GM10248 (cell line): Measurements from ENCODE around the gene ARRB2.

Source experiments
- CTCF ChIA-PET: fragments of 300-600 bp; sonication (Branson Sonifier 250); formaldehyde crosslinking; extraction: SDS; loops from one replicate; lab custom pipeline; 2021; ENCODE audit warnings: antibody characterized with exemption; lab: Yijun Ruan, JAX
- POLR2A ChIA-PET: fragments of 350-650 bp; sonication (Branson Sonifier 250); formaldehyde crosslinking; extraction: SDS; loops from one replicate; lab custom pipeline; 2020; ENCODE audit warnings: antibody characterized with exemption; lab: Yijun Ruan, JAX
- DNase-seq: peaks from one replicate; pipeline ENCODE4 v3.0.0; 2012; ENCODE audit errors: extremely low spot score
- CTCF ChIP-seq: IDR thresholded peaks from 2 replicates; pipeline ENCODE4 v1.5.1; 2012; ENCODE audit warnings: mild to moderate bottlenecking, low read depth; ENCODE audit errors: extremely low read depth, missing control alignments, control extremely low read depth

The ARRB2 gene

GRCh38 chr17:4734857-4735475 is 24.5 kb downstream of the ARRB2 start:
- TF ChIP-seq CTCF = no peak
- DNase-seq = no peak
- POLR2A ChIA-PET = no interaction called here
- CTCF ChIA-PET = interaction anchor here (1.3 kb wide), 1 partner anchor 55 kb away, joined by 3 read pairs; no protein-coding TSS in a partner anchor

DNA sequence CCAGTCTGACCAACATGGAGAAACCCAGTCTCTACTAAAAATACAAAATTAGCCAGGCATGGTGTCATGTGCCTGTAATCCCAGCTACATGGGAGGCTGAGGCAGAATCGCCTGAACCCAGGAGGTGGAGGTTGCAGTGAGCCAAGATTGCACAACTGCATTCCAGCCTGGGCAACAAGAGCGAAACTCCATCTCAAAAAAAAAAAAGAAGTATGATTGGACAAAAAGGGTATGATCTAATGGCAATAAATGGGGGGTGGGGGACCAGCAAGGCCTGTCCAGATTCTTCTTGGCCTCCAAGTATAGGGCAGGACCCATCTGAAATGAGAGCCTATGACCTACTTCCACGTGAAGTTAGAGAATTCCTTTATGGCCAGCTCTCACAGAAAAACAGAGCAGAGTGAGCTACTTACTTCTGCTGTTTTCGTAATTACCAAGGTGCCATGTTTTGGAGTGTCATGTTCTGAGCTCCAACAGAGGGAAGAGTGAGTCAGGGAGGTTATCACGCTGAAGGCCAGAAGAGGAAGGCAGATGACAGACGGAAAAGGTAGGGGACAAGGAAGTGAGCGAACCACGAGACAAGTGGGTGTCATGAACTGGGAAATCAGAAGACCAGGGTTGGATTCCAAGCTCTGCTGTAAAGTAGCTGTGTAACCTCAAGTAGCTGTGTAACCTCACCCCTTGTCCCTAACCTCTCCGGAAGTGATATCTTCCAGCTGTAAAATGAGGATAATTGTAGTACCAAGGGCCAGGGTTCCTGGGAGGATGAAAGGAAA is 25.6 kb downstream of the ARRB2 start:
- ChIA-PET POLR2A (no interaction called here), CTCF (interaction anchor here (1.1 to 1.5 kb wide), 3 partner anchors 10 to 326 kb away, joined by 3 to 5 read pairs (median 3); no protein-coding TSS in a partner anchor)
- no peak for DNase-seq

DNA sequence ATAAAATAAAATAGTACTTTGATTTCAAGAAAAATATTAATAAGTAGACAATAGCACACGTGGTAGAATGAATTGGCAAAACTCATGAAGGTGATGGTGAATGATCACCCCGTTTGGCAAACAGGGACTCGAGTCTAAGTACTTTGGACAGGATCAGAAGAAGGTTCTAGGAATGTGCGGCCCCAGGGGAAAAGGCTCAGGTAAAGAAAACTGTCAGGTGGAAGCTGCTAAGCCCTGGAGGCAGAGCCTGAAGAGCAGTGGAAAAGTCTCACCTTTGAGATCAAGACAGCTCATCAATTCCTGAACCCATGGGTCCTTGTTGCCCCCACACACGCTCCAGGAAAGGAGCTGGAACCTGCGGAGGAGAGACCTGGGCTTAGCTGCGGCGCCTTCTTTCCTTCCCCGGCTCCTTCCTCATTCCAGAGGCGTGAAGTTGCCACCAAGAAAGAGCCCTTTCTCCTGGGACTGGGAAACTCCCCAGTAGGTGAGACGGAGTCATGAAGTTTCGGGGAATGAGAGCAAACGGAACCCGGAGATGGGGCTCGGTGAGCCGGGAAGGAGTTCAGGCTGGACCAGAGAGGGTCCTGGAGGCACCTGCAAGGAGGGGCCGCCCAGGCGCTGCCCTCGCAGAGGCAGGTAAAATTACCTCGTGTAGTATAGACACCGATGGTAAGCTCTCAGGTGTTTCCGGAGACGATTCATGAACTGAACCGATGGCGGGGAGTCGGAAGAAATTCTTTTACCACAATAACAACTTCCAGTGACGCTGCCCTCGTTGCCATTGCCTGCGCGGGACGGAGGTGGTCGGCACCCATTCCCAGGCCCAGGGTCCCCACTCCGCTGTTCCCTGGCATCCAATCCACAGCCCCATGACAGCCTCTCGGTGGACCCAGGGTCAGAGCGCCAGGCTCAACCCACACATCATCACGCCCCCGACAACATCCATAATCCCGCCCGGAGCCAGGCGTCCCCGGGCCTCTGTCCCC is 28.0 kb downstream of the ARRB2 start:
- no peak for DNase-seq
- ChIA-PET POLR2A (no interaction called here), CTCF (interaction anchor here (1.2 kb wide), 2 partner anchors 52 kb away, joined by 3 to 4 read pairs; no protein-coding TSS in a partner anchor)
- no peak for TF ChIP-seq CTCF

More for the DNA sequence above, 25.6 kb downstream of the ARRB2 start:
- TF ChIP-seq CTCF = no peak

- peak; percentile 87 for DNase-seq
- ChIA-PET CTCF (interaction anchor here (1.2 kb wide), 1 partner anchor 51 kb away, joined by 4 read pairs; no protein-coding TSS in a partner anchor), POLR2A (no interaction called here)
- no peak for TF ChIP-seq CTCF
Observed at GRCh38 chr17:4739122-4740024, 28.9 kb downstream of the ARRB2 start, which contains the start of the genes CXCL16 and ZMYND15. CXCL16 (minus strand) TSS chr17:4739928; CDS start chr17:4739339, 589 bp downstream. ZMYND15 (plus strand) TSS chr17:4739833; CDS start chr17:4740549, 716 bp downstream.

DNA sequence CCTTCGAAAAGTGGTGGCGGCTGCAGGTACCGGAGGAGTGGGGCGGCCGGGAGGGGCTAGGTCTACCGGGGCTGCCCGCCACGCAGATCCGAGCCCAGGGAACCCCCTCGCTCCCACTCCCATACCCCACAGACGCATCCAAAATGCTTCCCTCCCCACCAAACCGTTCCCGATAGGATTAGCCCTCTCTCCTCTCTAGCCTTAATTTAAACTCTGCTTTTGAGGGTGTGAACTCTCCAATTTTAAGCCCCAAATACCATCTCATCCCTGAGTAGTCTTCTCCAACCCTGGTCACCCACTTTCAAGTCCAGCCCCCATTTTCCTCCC is 29.6 kb downstream of the ARRB2 start:
- CTCF ChIA-PET = no interaction called here
- POLR2A ChIA-PET = no interaction called here
- DNase-seq = no peak
- TF ChIP-seq CTCF = no peak
